GM19438 (cell line): ENCODE measurements around the gene KMT2D.
A peak's percentile ranks its signal among the peaks of the same experiment; 100 is the strongest.
"Not testable (repeated sequence)": the region's sequence is repeated elsewhere in the genome, so short reads cannot be mapped to it uniquely, and the experiment has no call there.

ENCODE experiments used
- ATAC-seq: cut with Tn5 transposase; IDR thresholded peaks from one replicate; pipeline ENCODE4 v1.9.1; 2021; ENCODE audit warnings: low read depth; ENCODE audit not compliant: unreplicated experiment

The KMT2D gene

GRCh38 chr12:49088932-49089330, 28.3 kb upstream of the KMT2D start:
- no peak for ATAC-seq

- no peak for ATAC-seq
Measured at GRCh38 chr12:49088150-49088931, 27.7 kb upstream of the KMT2D start.

GRCh38 chr12:49086116-49086515, 25.5 kb upstream of the KMT2D start:
- no peak for ATAC-seq

- ATAC-seq, result no peak
Measured at GRCh38 chr12:49084438-49084837, 23.8 kb upstream of the KMT2D start.

GRCh38 chr12:49079793-49080192, 19.2 kb upstream of the KMT2D start:
- no peak for ATAC-seq

GRCh38 chr12:49070971-49071370, 10.4 kb upstream of the KMT2D start:
- no peak for ATAC-seq

GRCh38 chr12:49069507-49070346, 9.1 kb upstream of the KMT2D start, which contains the start of gene RHEBL1:
TSS of gene RHEBL1 (minus strand) at chr12:49069979. CDS start at chr12:49069785, 194 bp downstream.
- ATAC-seq, result peak; percentile 98

GRCh38 chr12:49068879-49069506, 8.4 kb upstream of the KMT2D start:
- no peak for ATAC-seq

- no peak for ATAC-seq
Measured at GRCh38 chr12:49066120-49066519, 5.5 kb upstream of the KMT2D start.

GRCh38 chr12:49064767-49065152, 4.2 kb upstream of the KMT2D start:
- no peak for ATAC-seq

GRCh38 chr12:49061916-49062315, 1.3 kb upstream of the KMT2D start:
- ATAC-seq, result not testable (repeated sequence)

- ATAC-seq, result peak; percentile 0
Measured at GRCh38 chr12:49061157-49061650, 610 bp upstream of the KMT2D start.

GRCh38 chr12:49059299-49060171, 1.1 kb downstream of the KMT2D start:
- ATAC-seq, result peak; percentile 5

- no peak for ATAC-seq
Measured at GRCh38 chr12:49059045-49059298, 1.6 kb downstream of the KMT2D start.

GRCh38 chr12:49058366-49059044, 2.1 kb downstream of the KMT2D start:
- ATAC-seq, result no peak

- ATAC-seq, result no peak
Measured at GRCh38 chr12:49057888-49058287, 2.7 kb downstream of the KMT2D start.

GRCh38 chr12:49055978-49056754, 4.4 kb downstream of the KMT2D start:
- ATAC-seq, result peak; percentile 65

- no peak for ATAC-seq
Measured at GRCh38 chr12:49055092-49055491, 5.5 kb downstream of the KMT2D start.

- ATAC-seq, result no peak
Measured at GRCh38 chr12:49054524-49054923, 6.1 kb downstream of the KMT2D start.
